IPS DF 4.7 (cell line): Measurements from ENCODE around the gene CENPN.

ENCODE experiments used
- DNase-seq: peaks from one replicate; pipeline ENCODE4 v3.0.0-alpha.2; 2013; ENCODE audit warnings: low spot score; ENCODE audit errors: extremely low read depth

CENPN gene

GRCh38 chr16:81029930-81030604, 23.1 kb downstream of the CENPN start:
- no peak for DNase-seq

GRCh38 chr16:81035398-81035974, 28.5 kb downstream of the CENPN start, which contains the start of gene ATMIN:
Gene ATMIN, plus strand, starts transcription at chr16:81035842. Its CDS starts 29 bp downstream, at chr16:81035871.
- DNase-seq, result peak; percentile 66

- no peak for DNase-seq
These were observed 29.1 kb downstream of the CENPN start for GRCh38 chr16:81035975-81036750.

- no peak for DNase-seq
These were observed 29.8 kb downstream of the CENPN start for GRCh38 chr16:81036751-81037350.

GRCh38 chr16:81040131-81040530, 33.1 kb downstream of the CENPN start:
- DNase-seq, result no peak

- no peak for DNase-seq
These were observed 33.8 kb downstream of the CENPN start for GRCh38 chr16:81040842-81041241.

GRCh38 chr16:81041696-81042095, 34.7 kb downstream of the CENPN start:
- DNase-seq, result no peak

GRCh38 chr16:81042821-81043220, 35.8 kb downstream of the CENPN start:
- no peak for DNase-seq

GRCh38 chr16:81053761-81054160, 46.7 kb downstream of the CENPN start:
- no peak for DNase-seq

- DNase-seq, result no peak
These were observed 53.7 kb downstream of the CENPN start for GRCh38 chr16:81060576-81061306.

GRCh38 chr16:81061307-81061640, 54.3 kb downstream of the CENPN start:
- DNase-seq, result no peak

- no peak for DNase-seq
These were observed 55.0 kb downstream of the CENPN start for GRCh38 chr16:81061871-81062608.

- DNase-seq, result no peak
These were observed 59.7 kb downstream of the CENPN start for GRCh38 chr16:81066681-81067080.

- no peak for DNase-seq
These were observed 60.2 kb downstream of the CENPN start for GRCh38 chr16:81067166-81067565.

GRCh38 chr16:81069063-81069462, 62.0 kb downstream of the CENPN start:
- no peak for DNase-seq

- no peak for DNase-seq
These were observed 64.0 kb downstream of the CENPN start for GRCh38 chr16:81070979-81071378.

GRCh38 chr16:81071805-81072204, 64.8 kb downstream of the CENPN start:
- no peak for DNase-seq

- DNase-seq, result no peak
These were observed 66.7 kb downstream of the CENPN start for GRCh38 chr16:81073560-81074330.

- no peak for DNase-seq
These were observed 69.6 kb downstream of the CENPN start for GRCh38 chr16:81076566-81077075.
